Tibial nerve (tissue), 4 donors: ENCODE data around the gene ZNF770. TPM values are rescaled to one million over a fixed set of nuclear protein-coding genes. Genes with fewer than 3 reads are reported as not detected.
"Not testable (repeated sequence)": the region's sequence is repeated elsewhere in the genome, so short reads cannot be mapped to it uniquely, and the experiment has no call there.

ENCODE experiments used
- DNase-seq, 2 donors: peaks; one replicate each; pipeline ENCODE4 v3.0.0-alpha.2; 2019; ENCODE audit warnings: low spot score in 2 of 2
- H3K27ac ChIP-seq, 4 donors: fragments of 200-600 bp; sonication (generic) in 3 of 4; one replicate each; pipeline ENCODE4 v1.5.1; 2017 to 2019; ENCODE audit warnings: mild to moderate bottlenecking in 1 of 4
- H3K27me3 ChIP-seq, 2 donors: fragments of 200-600 bp; sonication (generic) in 1 of 2; one replicate each; pipeline versions ENCODE4 v1.5.1 to v1.6.0; 2017 to 2019
- H3K36me3 ChIP-seq, 3 donors: fragments of 200-600 bp; sonication (generic); one replicate each; pipeline ENCODE4 v1.5.1; 2018 to 2019
- H3K4me1 ChIP-seq, 4 donors: fragments of 200-600 bp; sonication (generic) in 3 of 4; one replicate each; pipeline ENCODE4 v1.5.1; 2017 to 2019
- H3K4me3 ChIP-seq, 4 donors: fragments of 200-600 bp; sonication (generic) in 3 of 4; one replicate each; pipeline ENCODE4 v1.5.1; 2017 to 2019; ENCODE audit warnings: mild to moderate bottlenecking in 1 of 4, moderate library complexity in 1 of 4
- H3K9me3 ChIP-seq, 4 donors: fragments of 200-600 bp; sonication (generic) in 3 of 4; one replicate each; pipeline ENCODE4 v1.5.1; 2017 to 2019
- CTCF ChIP-seq, 5 experiments: fragments of 200-600 bp in 3 of 5; fragments of 450-650 bp in 2 of 5; sonication (generic) in 3 of 5; IDR thresholded peaks; one replicate each; pipeline ENCODE4 v1.5.1; 2016 to 2019; ENCODE audit warnings: antibody characterized with exemption in 5 of 5, mild to moderate bottlenecking in 3 of 5, moderate library complexity in 2 of 5
- EP300 ChIP-seq, 2 donors: sonication (generic); formaldehyde crosslinking; IDR thresholded peaks; one replicate each; pipeline ENCODE4 v1.6.1; 2017; ENCODE audit warnings: antibody characterized with exemption in 2 of 2, mild to moderate bottlenecking in 1 of 2
- POLR2A ChIP-seq, 2 donors: fragments of 450-650 bp; IDR thresholded peaks; one replicate each; pipeline ENCODE4 v1.6.1; 2017; ENCODE audit warnings: antibody characterized with exemption in 2 of 2, mild to moderate bottlenecking in 2 of 2, moderate library complexity in 2 of 2
- WGBS, 2 donors: methylation state at CpG; one replicate each; pipeline ENCODE4 v1.1.5; 2018; 5-methylcytosine and 5-hydroxymethylcytosine counted together
- total RNA-seq, 4 donors: library from RNA; depleted of rRNA; stranded (reverse); fragments of >200 nt; gene quantifications; one replicate each; pipeline ENCODE4 v1.1.0, GENCODE V29; 2016

The ZNF770 gene
- total RNA-seq, 4 donors from 2014 or later = 15.0 to 23.0 (median 19.9) TPM

GRCh38 chr15:34976743-34977142, 11.3 kb downstream of the ZNF770 start:
- Histone ChIP-seq H3K27ac (no peak overlapping the region), H3K36me3 (peaks cover 0 to 19% (median 0%) of the 10 kb centered on the region in 3 donors), H3K4me1 (no peaks in the 10 kb centered on the region), H3K4me3 (no peak overlapping the region), H3K9me3 (no peaks in the 10 kb centered on the region), H3K27me3 (no peaks in the 10 kb centered on the region)
- no peak for DNase-seq
- 68 to 70% methylated on average over 2 of the region's 2 CpGs for WGBS, 2 donors
- TF ChIP-seq CTCF (IDR thresholded peaks at IDR 0.05) = no peak
- no peak for TF ChIP-seq POLR2A (IDR thresholded peaks at IDR 0.05)
- TF ChIP-seq EP300 (IDR thresholded peaks at IDR 0.05) = no peak

GRCh38 chr15:34976073-34976472, 12.0 kb downstream of the ZNF770 start:
- TF ChIP-seq EP300 (IDR thresholded peaks at IDR 0.05) (no peak), POLR2A (IDR thresholded peaks at IDR 0.05) (no peak), CTCF (IDR thresholded peaks at IDR 0.05) (no peak)
- DNase-seq = no peak
- WGBS, 2 donors = 92 to 94% methylated on average over 2 of the region's 2 CpGs

GRCh38 chr15:34973512-34973911, 14.6 kb downstream of the ZNF770 start:
- no peak for DNase-seq
- H3K27ac ChIP-seq = no peak overlapping the region
- TF ChIP-seq CTCF (IDR thresholded peaks at IDR 0.05) = no peak
- no peak for TF ChIP-seq EP300 (IDR thresholded peaks at IDR 0.05)
- no peak for TF ChIP-seq POLR2A (IDR thresholded peaks at IDR 0.05)
- no peaks in the 10 kb centered on the region for H3K9me3 ChIP-seq
- H3K4me3 ChIP-seq = no peak overlapping the region
- peaks cover 0 to 11% (median 5%) of the 10 kb centered on the region in 4 donors for H3K4me1 ChIP-seq
- 60 to 88% methylated on average over 2 of the region's 2 CpGs for WGBS, 2 donors
- no peaks in the 10 kb centered on the region for H3K27me3 ChIP-seq
- peaks cover 0 to 6% (median 0%) of the 10 kb centered on the region in 3 donors for H3K36me3 ChIP-seq

More at GRCh38 chr15:34976073-34976472, 12.0 kb downstream of the ZNF770 start:
- Histone ChIP-seq H3K4me1 (no peaks in the 10 kb centered on the region), H3K9me3 (no peaks in the 10 kb centered on the region), H3K36me3 (peaks cover 0 to 12% (median 0%) of the 10 kb centered on the region in 3 donors), H3K4me3 (no peak overlapping the region), H3K27me3 (no peaks in the 10 kb centered on the region), H3K27ac (no peak overlapping the region)

- H3K9me3 ChIP-seq, H3K27me3 ChIP-seq, DNase-seq, H3K36me3 ChIP-seq: not testable (repeated sequence)
- Histone ChIP-seq H3K4me1 (peaks cover 0 to 42% (median 19%) of the 10 kb centered on the region in 4 donors), H3K4me3 (peak overlapping the region; percentile 58 to 95 (median 74)), H3K27ac (peak overlapping the region in 3 of 4 donors; percentile 1 to 92 (median 86))
- WGBS, 2 donors = 69 to 74% methylated on average over 21 of the region's 21 CpGs
Measured at GRCh38 chr15:34970098-34970643, 17.9 kb downstream of the ZNF770 start.

- H3K4me3 ChIP-seq = peak within 1 kb of the TSS; percentile 58 to 95 (median 74)
- H3K36me3 ChIP-seq = no peaks in the 10 kb centered on the region
- WGBS, 2 donors = 0% methylated on average over 23 to 40 of the region's 44 CpGs
- peak in 1 of 2 donors; percentile 50 for TF ChIP-seq POLR2A (IDR thresholded peaks at IDR 0.05)
- TF ChIP-seq CTCF (IDR thresholded peaks at IDR 0.05) = peak; percentile 80 to 93 (median 88)
- TF ChIP-seq EP300 (IDR thresholded peaks at IDR 0.05) = peak; percentile 84 to 91
- no peaks in the 10 kb centered on the region for H3K9me3 ChIP-seq
- H3K4me1 ChIP-seq = peaks cover 0 to 49% (median 19%) of the 10 kb centered on the region in 4 donors
- peak; percentile 84 to 94 for DNase-seq
- no peaks in the 10 kb centered on the region for H3K27me3 ChIP-seq
- peak within 1 kb of the TSS; percentile 1 to 92 (median 80) for H3K27ac ChIP-seq
Measured at GRCh38 chr15:34969340-34970097, 18.6 kb downstream of the ZNF770 start, which contains the start of gene AQR. TSS of gene AQR (minus strand) at chr15:34969742. CDS start at chr15:34969613, 129 bp downstream.
